Adrenal gland (tissue), 12 donors: ENCODE results near the gene UCMA. TPM values are rescaled to one million over a fixed set of nuclear protein-coding genes. Genes with fewer than 3 reads are reported as not detected.

Experiments
- DNase-seq, 7 donors: peaks; one replicate each; pipeline ENCODE4 v3.0.0-alpha.2; 2019 to 2020
- H3K27ac ChIP-seq, 5 donors: fragments of 200-600 bp; sonication (generic) in 4 of 5; 1 replicate in 3 of 5; 2 replicates in 2 of 5; pipeline versions ENCODE4 v1.5.1 to v1.8.0; 2016 to 2020; ENCODE audit warnings: mild to moderate bottlenecking in 1 of 5
- H3K27me3 ChIP-seq: fragments of 200-600 bp; 2 replicates; pipeline ENCODE4 v1.8.0; 2021
- H3K36me3 ChIP-seq, 2 donors: fragments of 200-600 bp; replicated peaks in 1 of 2; 1 replicate in 1 of 2; 2 replicates in 1 of 2; pipeline versions ENCODE4 v1.5.1 to v1.8.0; 2018 to 2022
- H3K4me1 ChIP-seq, 2 donors: fragments of 200-600 bp; replicated peaks in 1 of 2; 1 replicate in 1 of 2; 2 replicates in 1 of 2; pipeline versions ENCODE4 v1.5.1 to v1.8.0; 2018 to 2021
- H3K4me3 ChIP-seq, 4 donors: fragments of 200-600 bp; sonication (generic) in 3 of 4; one replicate each; pipeline ENCODE4 v1.5.1; 2016 to 2018
- H3K9me3 ChIP-seq, 3 donors: fragments of 200-600 bp; sonication (generic) in 1 of 3; replicated peaks in 1 of 3; 1 replicate in 2 of 3; 2 replicates in 1 of 3; pipeline versions ENCODE4 v1.5.1 to v1.8.0; 2016 to 2021
- CTCF ChIP-seq, 6 experiments: fragments of 450-650 bp in 4 of 6; fragments of 200-600 bp in 2 of 6; sonication (generic) in 1 of 6; IDR thresholded peaks; 1 replicate in 5 of 6; 2 replicates in 1 of 6; pipeline versions ENCODE4 v1.5.1 to v1.8.0; 2016 to 2021; ENCODE audit warnings: antibody characterized with exemption in 6 of 6, mild to moderate bottlenecking in 2 of 6, moderate library complexity in 1 of 6
- POLR2A ChIP-seq, 2 donors: fragments of 450-650 bp; IDR thresholded peaks; one replicate each; pipeline ENCODE4 v1.6.1; 2017; ENCODE audit warnings: antibody characterized with exemption in 2 of 2, mild to moderate bottlenecking in 2 of 2, moderate library complexity in 1 of 2
- WGBS, 4 donors: extraction: QIAGEN DNeasy Blood & Tissue Kit in 2 of 4; methylation state at CpG; one replicate each; pipeline versions ENCODE4 v1.1.5 to v1.1.7; 2013 to 2017; 5-methylcytosine and 5-hydroxymethylcytosine counted together
- intact Hi-C, 2 donors: fragments of 100-400 bp; cut with DNase I; formaldehyde crosslinking; loops; one replicate each; pipeline versions ENCODE4 v1.14.1 to v1.15.0; 2022 to 2023
- polyA plus RNA-seq, 3 donors: library from polyadenylated mRNA; stranded (reverse); fragments of 200-250 nt in 2 of 3; fragments of 350-450 nt in 1 of 3; fragmentation: Illumina TruSeq in 1 of 3; extraction: RNeasy Lipid Tissue Mini Kit (QIAGEN cat#74804) in 1 of 3; gene quantifications; one replicate each; pipeline ENCODE4 v1.2.3, GENCODE V29; 2013 to 2014
- total RNA-seq, 9 donors: library from RNA; depleted of rRNA in 4 of 9; stranded (reverse); fragments of >200 nt in 4 of 9; fragments of 120-200 nt in 1 of 9; fragmentation: NEBNext Ultra II Directional in 1 of 9; extraction: Animal tissue kit (Norgen Biotek cat#: 25700) in 1 of 9; gene quantifications; one replicate each; pipeline versions ENCODE4 v1.1.0 to v1.2.4, GENCODE V29; 2013 to 2023
- donor health status: healthy with polysubstance abuse.
- donor health status: Bipolar disorder and iron deficiency.
- donor health status: DM: yes; HTN: yes; CAD: no.
- donor health status: DM: no; HTN: no; CAD: no.
- donor health status: DM: no; HTN: no; CAD: no.
- donor health status: DM: yes; HTN: yes; CAD: no.

The UCMA gene
- total and polyA plus RNA-seq, 12 donors, result not detected

- 68 to 74% (median 69%) methylated on average over 12 of the region's 12 CpGs for WGBS, 4 donors
- intact Hi-C loops, result no loop called here
- no peak for DNase-seq
- Histone ChIP-seq H3K36me3 (no peaks in the 10 kb centered on the region), H3K4me1 (no peaks in the 10 kb centered on the region), H3K4me3 (no peak overlapping the region), H3K27ac (no peak overlapping the region), H3K9me3 (no peaks in the 10 kb centered on the region), H3K27me3 (no peaks in the 10 kb centered on the region)
- TF ChIP-seq CTCF (IDR thresholded peaks at IDR 0.05) (no peak), POLR2A (IDR thresholded peaks at IDR 0.05) (no peak)
Measured at GRCh38 chr10:13219685-13220670, 14.2 kb downstream of the UCMA start.

DNA sequence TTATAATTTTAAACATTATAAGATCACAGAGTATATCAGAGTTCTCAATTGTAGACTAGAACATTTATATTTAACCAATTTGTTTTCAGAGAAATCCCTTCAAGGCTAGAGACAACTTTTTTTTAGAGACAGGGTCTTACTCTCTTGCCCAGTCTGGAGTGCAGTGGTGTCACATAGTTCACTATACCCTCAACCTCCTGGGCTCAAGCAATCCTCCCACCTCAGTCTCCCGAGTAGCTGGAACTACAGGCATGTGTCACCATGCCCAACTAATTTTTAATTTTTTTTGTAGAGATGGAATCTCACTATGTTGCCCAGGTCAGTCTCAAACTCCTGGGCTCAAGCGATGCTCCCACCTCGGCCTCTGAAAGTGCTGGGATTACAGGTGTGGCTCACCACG is 15.3 kb downstream of the UCMA start:
- no peak for DNase-seq
- no peaks in the 10 kb centered on the region for H3K9me3 ChIP-seq
- H3K27ac ChIP-seq, result no peak overlapping the region
- TF ChIP-seq CTCF (IDR thresholded peaks at IDR 0.05), result no peak
- no peak for TF ChIP-seq POLR2A (IDR thresholded peaks at IDR 0.05)
- H3K36me3 ChIP-seq, result no peaks in the 10 kb centered on the region
- WGBS, 4 donors, result 91 to 98% (median 93%) methylated on average over 4 of the region's 4 CpGs
- no peak overlapping the region for H3K4me3 ChIP-seq
- H3K27me3 ChIP-seq, result no peaks in the 10 kb centered on the region
- no peaks in the 10 kb centered on the region for H3K4me1 ChIP-seq
- intact Hi-C loops, result no loop called here

- TF ChIP-seq POLR2A (IDR thresholded peaks at IDR 0.05) (no peak), CTCF (IDR thresholded peaks at IDR 0.05) (no peak)
- intact Hi-C loops, result no loop called here
Measured at GRCh38 chr10:13213163-13213562, 21.0 kb downstream of the UCMA start.

GRCh38 chr10:13206546-13207443 is 27.4 kb downstream of the UCMA start:
- Histone ChIP-seq H3K36me3 (no peaks in the 10 kb centered on the region), H3K4me3 (no peak overlapping the region), H3K27me3 (no peaks in the 10 kb centered on the region), H3K27ac (no peak overlapping the region), H3K4me1 (no peaks in the 10 kb centered on the region), H3K9me3 (no peaks in the 10 kb centered on the region)
- 56 to 76% (median 70%) methylated on average over 4 to 5 of the region's 5 CpGs for WGBS, 4 donors
- peak; percentile 13 to 56 (median 38) for TF ChIP-seq CTCF (IDR thresholded peaks at IDR 0.05)
- TF ChIP-seq POLR2A (IDR thresholded peaks at IDR 0.05), result no peak
- peak in 3 of 7 donors; percentile 25 to 39 (median 26) for DNase-seq
- intact Hi-C loops, result loop anchor here (10.0 kb wide), 1 partner anchor 98 kb away; the partner anchor contains the start of gene PHYH (in 2 of the 2)

More at GRCh38 chr10:13213163-13213562, 21.0 kb downstream of the UCMA start:
- H3K4me1 ChIP-seq, result no peaks in the 10 kb centered on the region
- H3K36me3 ChIP-seq, result no peaks in the 10 kb centered on the region
- DNase-seq, result no peak
- H3K9me3 ChIP-seq, result no peaks in the 10 kb centered on the region
- 83 to 94% (median 89%) methylated on average over 7 of the region's 7 CpGs for WGBS, 4 donors
- no peak overlapping the region for H3K4me3 ChIP-seq
- H3K27me3 ChIP-seq, result no peaks in the 10 kb centered on the region
- no peak overlapping the region for H3K27ac ChIP-seq
